MM.1S (cell line): Measurements from ENCODE around the gene NDUFAF7.

ENCODE experiments used
- DNase-seq: peaks from one replicate; pipeline ENCODE4 v3.0.0-alpha.2; 2015
- H2AFZ ChIP-seq: fragments of 300-600 bp; sonication (generic); 2 replicates; pipeline ENCODE4 v1.6.0; 2016; ENCODE audit warnings: antibody characterized with exemption, low read length
- H3F3A ChIP-seq: fragments of 300-600 bp; sonication (generic); 2 replicates; pipeline ENCODE4 v1.6.1; 2016; ENCODE audit warnings: mild to moderate bottlenecking, antibody characterized with exemption, low read length, moderate library complexity, mixed read lengths; ENCODE audit not compliant: insufficient read depth
- H3K27ac ChIP-seq: fragments of 300-600 bp; sonication (generic); 2 replicates; pipeline ENCODE4 v1.5.1; 2016; ENCODE audit warnings: mild to moderate bottlenecking, low read length
- H3K27me3 ChIP-seq: fragments of 300-600 bp; sonication (generic); replicated peaks from 2 replicates; pipeline ENCODE4 v1.6.0; 2016; ENCODE audit warnings: low read length; ENCODE audit not compliant: insufficient read depth
- H3K36me3 ChIP-seq: fragments of 300-600 bp; sonication (generic); replicated peaks from 2 replicates; pipeline ENCODE4 v1.6.1; 2016; ENCODE audit warnings: mild to moderate bottlenecking, low read length, mixed read lengths; ENCODE audit not compliant: insufficient read depth
- H3K4me1 ChIP-seq: fragments of 300-600 bp; sonication (generic); 2 replicates; pipeline ENCODE4 v1.6.1; 2016; ENCODE audit warnings: low read length, mixed read lengths
- H3K4me2 ChIP-seq: fragments of 300-600 bp; sonication (generic); 2 replicates; pipeline ENCODE4 v1.6.0; 2016; ENCODE audit warnings: low read depth, low read length
- H3K4me3 ChIP-seq: fragments of 300-600 bp; sonication (generic); 2 replicates; pipeline ENCODE4 v1.5.1; 2016; ENCODE audit warnings: low read length, mixed read lengths
- H3K79me2 ChIP-seq: fragments of 300-600 bp; sonication (generic); 2 replicates; pipeline ENCODE4 v1.6.1; 2016; ENCODE audit warnings: mixed run types, low read length, mixed read lengths
- H3K9ac ChIP-seq: fragments of 300-600 bp; sonication (generic); 2 replicates; pipeline ENCODE4 v1.6.1; 2016; ENCODE audit warnings: low read length, mixed read lengths
- H3K9me2 ChIP-seq: fragments of 300-600 bp; sonication (generic); replicated peaks from 2 replicates; pipeline ENCODE4 v1.6.1; 2016; ENCODE audit warnings: mild to moderate bottlenecking, low read length, mixed read lengths; ENCODE audit not compliant: insufficient read depth
- H3K9me3 ChIP-seq: fragments of 300-600 bp; sonication (generic); replicated peaks from 2 replicates; pipeline ENCODE4 v1.6.1; 2016; ENCODE audit warnings: mild to moderate bottlenecking, low read length, mixed read lengths; ENCODE audit not compliant: insufficient read depth
- H4K20me1 ChIP-seq: fragments of 300-600 bp; sonication (generic); 2 replicates; pipeline ENCODE4 v1.6.1; 2016; ENCODE audit warnings: mild to moderate bottlenecking, low read length, moderate library complexity, mixed read lengths; ENCODE audit not compliant: insufficient read depth
- CTCF ChIP-seq: fragments of 300-600 bp; sonication (generic); IDR thresholded peaks from 2 replicates; pipeline ENCODE4 v1.5.1; 2016; ENCODE audit warnings: antibody characterized with exemption, low read length, mixed read lengths
- EZH2 ChIP-seq: fragments of 300-600 bp; sonication (generic); optimal IDR thresholded peaks from 2 replicates; pipeline ENCODE3; 2017; ENCODE audit warnings: low read depth, mild to moderate bottlenecking, antibody characterized with exemption, low read length, mixed read lengths
- EZH2phosphoT487 ChIP-seq: fragments of 300-600 bp; sonication (generic); IDR thresholded peaks from 2 replicates; pipeline ENCODE4 v1.6.1; 2018; ENCODE audit warnings: antibody characterized with exemption, low read length

The NDUFAF7 gene

GRCh38 chr2:37268111-37268510 lies 36.7 kb downstream of the NDUFAF7 start:
- Histone ChIP-seq H3K36me3 (peaks cover 53% of the 10 kb centered on the region), H3K9ac (no peak overlapping the region), H4K20me1 (peaks cover 53% of the 10 kb centered on the region; the same call in 1 of the 2 replicates), H3K9me2 (no peaks in the 10 kb centered on the region), H3K4me1 (no peaks in the 10 kb centered on the region), H2AFZ (no peak overlapping the region), H3K4me2 (no peak overlapping the region), H3K27ac (no peak overlapping the region), H3K4me3 (no peak overlapping the region), H3K79me2 (peaks cover 98% of the 10 kb centered on the region), H3F3A (peaks cover 81% of the 10 kb centered on the region), H3K9me3 (no peaks in the 10 kb centered on the region), H3K27me3 (no peaks in the 10 kb centered on the region)
- TF ChIP-seq EZH2 (no peak), EZH2phosphoT487 (no peak), CTCF (no peak)
- no peak for DNase-seq

- no peak for DNase-seq
- H3K9me2 ChIP-seq = no peaks in the 10 kb centered on the region
- no peak overlapping the region for H3K4me3 ChIP-seq
- H3K27me3 ChIP-seq = no peaks in the 10 kb centered on the region
- H3K27ac ChIP-seq = no peak overlapping the region
- H4K20me1 ChIP-seq = peaks cover 65% of the 10 kb centered on the region
- peaks cover 87% of the 10 kb centered on the region for H3F3A ChIP-seq
- H3K36me3 ChIP-seq = peaks cover 66% of the 10 kb centered on the region
- peaks cover 100% of the 10 kb centered on the region for H3K79me2 ChIP-seq
- TF ChIP-seq EZH2phosphoT487 (no peak), CTCF (no peak), EZH2 (no peak)
- H3K9ac ChIP-seq = no peak overlapping the region
- no peak overlapping the region for H2AFZ ChIP-seq
- H3K4me1 ChIP-seq = peaks cover 7% of the 10 kb centered on the region; the same call in 1 of the 2 replicates
- no peak overlapping the region for H3K4me2 ChIP-seq
- H3K9me3 ChIP-seq = no peaks in the 10 kb centered on the region
Observed at GRCh38 chr2:37271376-37272067, 40.1 kb downstream of the NDUFAF7 start.

GRCh38 chr2:37274359-37274965 lies 43.0 kb downstream of the NDUFAF7 start:
- Histone ChIP-seq H3K9me3 (no peaks in the 10 kb centered on the region), H3K36me3 (peaks cover 63% of the 10 kb centered on the region), H4K20me1 (peaks cover 68% of the 10 kb centered on the region)

More at GRCh38 chr2:37274359-37274965, 43.0 kb downstream of the NDUFAF7 start:
- H3K4me1 ChIP-seq = peaks cover 19% of the 10 kb centered on the region
- no peak overlapping the region for H3K9ac ChIP-seq
- H3K79me2 ChIP-seq = peaks cover 99% of the 10 kb centered on the region
- H3F3A ChIP-seq = peaks cover 84% of the 10 kb centered on the region
- H3K27ac ChIP-seq = no peak overlapping the region
- TF ChIP-seq EZH2phosphoT487 = no peak
- no peak for TF ChIP-seq EZH2
- TF ChIP-seq CTCF = no peak
- no peak overlapping the region for H2AFZ ChIP-seq
- H3K27me3 ChIP-seq = no peaks in the 10 kb centered on the region
- DNase-seq = no peak
- no peaks in the 10 kb centered on the region for H3K9me2 ChIP-seq
- no peak overlapping the region for H3K4me2 ChIP-seq
- H3K4me3 ChIP-seq = no peak overlapping the region
